Activated CD4-positive, alpha-beta T cell treated with anti-CD3 and anti-CD28 coated beads, Interleukin-10, Interleukin-2, amounts not matched to agents 100 ng/mL and 50 ng/mL, durations not matched to agents 16 hours and 8 hours (primary cell): ENCODE results near the gene ZNF724.

Experiments
- DNase-seq: peaks from one replicate; pipeline ENCODE4 v3.0.0-alpha.2; 2020

Gene ZNF724

DNA sequence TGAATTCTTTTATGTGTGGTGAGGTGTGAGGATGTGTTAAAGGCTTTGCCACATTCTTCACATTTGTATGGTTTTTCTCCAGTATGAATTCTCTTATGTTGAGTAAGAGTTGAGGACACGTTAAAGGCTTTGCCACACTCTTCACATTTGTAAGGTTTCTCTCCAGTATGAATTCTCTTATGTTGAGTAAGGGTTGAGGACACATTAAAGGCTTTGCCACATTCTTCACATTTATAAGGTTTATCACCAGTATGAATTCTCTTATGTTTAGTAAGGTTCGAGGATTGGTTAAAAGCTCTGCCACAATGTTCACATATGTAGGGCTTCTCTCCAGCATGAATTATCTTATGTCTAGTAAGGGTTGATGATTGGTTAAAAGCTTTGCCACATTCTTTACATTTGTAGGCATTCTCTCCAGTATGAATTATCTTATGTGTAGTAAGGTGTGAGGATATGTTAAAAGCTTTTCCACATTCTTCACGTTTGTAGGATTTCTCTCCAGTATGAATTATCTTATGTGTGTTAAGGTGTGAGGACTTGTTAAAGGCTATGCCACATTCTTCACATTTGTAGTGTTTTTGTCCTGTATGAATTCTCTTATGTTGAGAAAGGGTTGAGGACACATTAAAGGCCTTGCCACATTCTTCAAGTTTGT is 27.1 kb downstream of the ZNF724 start:
- DNase-seq, result no peak

DNA sequence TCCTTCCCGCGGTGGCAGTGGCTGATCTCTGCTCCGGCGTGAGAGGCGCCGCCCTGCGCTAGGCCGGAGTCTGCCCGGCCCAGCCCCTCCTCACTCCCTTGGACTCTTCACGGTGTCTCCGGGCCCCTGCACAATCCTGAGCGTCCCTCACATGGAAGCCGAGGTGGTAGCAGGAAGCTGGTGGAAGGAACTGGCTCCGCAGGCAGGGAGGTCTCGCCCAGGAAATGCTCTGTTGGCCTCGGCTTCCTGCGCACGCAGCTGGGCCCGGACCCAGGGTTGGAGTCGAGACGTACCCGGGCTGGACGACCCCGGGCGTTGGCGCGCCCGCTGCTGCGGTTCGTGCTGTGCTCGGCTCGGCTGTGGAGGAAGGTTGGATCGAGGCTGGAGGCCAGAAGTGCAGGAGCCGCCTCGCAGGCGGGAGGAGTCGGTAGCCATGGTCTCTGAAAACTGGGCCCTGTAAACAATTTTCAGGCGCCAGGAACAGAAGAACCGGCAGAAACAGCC is 46.3 kb downstream of the ZNF724 start:
- no peak for DNase-seq

DNA sequence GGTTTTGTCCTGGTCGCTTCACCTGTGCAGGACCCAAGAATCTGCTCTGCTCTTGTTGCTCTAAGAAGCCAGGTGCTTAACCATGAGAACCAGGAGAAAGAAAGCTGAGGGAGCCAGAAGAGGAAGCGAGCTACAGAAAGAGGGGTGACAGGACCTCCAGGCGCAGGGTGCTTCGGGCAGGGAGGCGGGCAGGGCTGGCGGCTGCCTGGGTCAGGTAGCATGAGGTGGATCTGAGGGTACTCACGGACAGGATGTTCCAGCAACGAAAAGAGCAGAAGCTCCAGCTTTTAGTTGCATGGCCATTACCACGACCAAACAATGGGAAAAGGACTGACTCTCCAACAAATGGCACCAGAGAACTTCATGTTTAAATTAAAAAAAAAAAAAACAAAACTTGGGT is 59.9 kb downstream of the ZNF724 start:
- DNase-seq, result no peak

DNA sequence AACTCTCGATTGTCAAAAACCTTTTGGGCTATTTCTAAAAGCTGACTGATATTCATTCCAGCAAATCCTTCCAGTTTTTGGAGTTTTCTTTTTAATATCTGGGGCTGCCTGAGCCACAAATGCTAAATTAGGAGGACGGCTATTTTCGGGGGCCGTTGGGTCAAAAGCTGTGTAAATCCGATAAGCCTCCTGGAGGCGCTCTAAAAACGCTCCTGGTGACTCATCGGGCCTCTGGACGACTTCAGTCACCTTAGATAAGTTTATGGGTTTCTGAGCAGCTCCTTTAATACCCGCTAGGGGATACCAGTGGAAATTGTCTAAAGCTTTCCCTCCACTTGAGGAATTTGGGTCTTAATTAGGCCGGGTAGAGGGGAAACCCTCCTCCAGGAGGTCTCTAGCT is 66.9 kb downstream of the ZNF724 start:
- no peak for DNase-seq
